ENCODE data around the gene ENTPD8.

Gene ENTPD8

DNA sequence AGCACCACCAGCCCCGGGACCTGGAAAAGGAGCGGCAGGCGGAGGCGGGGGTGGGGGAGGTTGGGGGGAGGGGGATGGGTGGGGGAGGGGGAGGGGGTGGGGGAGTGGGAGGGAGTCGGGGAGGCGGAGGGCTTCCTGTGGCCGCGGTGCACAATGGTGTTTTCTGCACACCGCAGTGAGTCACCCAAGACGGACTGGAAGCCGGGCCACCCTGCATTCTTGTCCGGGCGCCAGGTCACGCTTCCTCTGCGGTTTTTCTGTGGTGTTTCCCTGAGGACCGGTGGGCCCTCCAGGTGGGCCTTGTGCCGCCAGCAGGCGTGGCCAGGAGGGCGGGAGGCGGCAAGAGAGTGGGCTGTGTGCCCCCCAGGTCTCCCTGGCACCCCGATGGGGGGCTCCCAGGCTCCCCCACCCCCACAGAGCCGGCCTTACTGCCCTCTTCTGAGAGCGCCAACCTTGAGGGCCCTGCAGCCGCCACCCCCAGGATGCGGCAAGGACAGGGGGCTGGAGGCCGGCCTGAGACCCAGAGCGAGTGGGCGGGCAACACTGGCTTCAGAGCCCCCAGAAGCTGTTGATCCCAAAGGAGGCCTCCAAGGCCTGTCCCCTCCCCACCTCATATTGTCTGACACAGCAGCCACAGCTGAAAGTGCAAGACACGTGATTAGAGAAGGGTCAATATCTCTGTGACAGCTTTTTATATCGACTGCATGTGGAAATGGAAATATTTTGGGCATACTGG is 29.3 kb downstream of the ENTPD8 start:
- peak; percentile 98 for DNase-seq (ENCODE audit: low read depth, low spot score)

DNA sequence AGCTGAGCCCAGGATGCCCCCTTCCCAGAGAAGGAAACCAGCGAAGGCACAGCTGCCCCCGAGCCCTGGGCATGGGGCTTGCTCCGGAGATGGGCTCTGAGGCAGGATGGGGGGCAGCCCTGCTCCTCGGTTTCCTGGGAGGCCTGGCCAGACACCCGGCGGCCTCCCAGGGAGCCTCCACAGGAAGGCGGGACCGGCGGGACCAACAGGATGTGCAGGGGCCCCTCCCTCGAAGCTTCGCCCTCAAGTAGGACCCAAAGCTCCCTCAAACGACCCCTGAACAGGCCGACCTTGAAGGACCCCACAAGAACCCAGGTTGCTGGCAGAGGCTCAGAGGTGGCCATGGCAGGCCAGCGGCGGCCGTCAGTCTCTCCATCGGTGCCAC is 29.9 kb downstream of the ENTPD8 start:
- DNase-seq (ENCODE audit: low read depth, low spot score) = no peak

DNA sequence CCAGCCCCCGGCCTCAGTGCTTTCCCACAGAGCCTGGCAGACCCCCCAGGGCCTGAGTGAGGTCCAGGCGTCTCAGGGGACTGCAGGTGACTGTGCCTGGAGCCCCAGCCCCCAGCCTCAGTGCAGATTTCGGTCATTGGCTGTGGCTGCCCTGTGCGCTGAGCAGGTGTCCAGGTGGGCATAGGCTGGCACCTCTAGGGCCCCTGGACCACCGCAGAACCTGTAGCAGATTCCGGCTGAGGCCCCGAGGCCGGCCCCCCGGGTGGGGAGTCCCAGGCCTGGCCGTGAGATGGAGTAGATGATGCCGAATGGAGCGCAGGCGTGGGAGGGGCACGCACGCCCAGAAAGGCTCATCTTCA is 30.3 kb downstream of the ENTPD8 start:
- no peak for DNase-seq (ENCODE audit: low read depth, low spot score)

DNA sequence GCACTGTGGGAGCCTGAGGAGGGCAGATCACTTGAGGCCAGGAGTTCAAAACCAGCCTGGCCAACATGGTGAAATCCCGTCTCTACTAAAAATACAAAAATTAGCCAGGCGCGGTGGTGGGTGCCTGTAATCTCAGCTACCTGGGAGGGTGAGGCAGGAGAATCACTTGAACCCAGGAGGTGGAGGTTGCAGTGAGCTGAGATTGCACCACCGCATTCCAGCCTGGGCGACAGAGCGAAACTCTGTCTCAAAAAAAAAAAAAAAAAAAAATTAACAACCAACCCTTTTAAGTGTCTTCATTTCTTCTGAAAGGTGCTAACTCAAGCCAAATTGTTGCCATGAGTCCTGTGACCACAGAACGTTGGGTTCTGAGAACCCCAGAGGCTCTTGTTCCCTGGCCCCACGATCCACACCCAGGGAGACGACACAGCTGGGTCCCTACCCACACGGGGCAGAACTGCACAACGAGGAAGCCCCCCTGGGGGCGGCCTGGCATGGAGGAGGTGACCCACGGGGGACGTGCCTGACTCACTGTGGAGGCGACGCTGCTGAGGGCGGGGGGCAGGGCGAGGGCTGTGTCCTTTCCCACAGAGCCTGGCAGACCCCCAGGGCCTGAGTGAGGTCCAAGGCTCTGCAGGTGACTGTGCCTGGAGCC is 30.8 kb downstream of the ENTPD8 start:
- peak; percentile 33 for DNase-seq (ENCODE audit: low read depth, low spot score)

DNA sequence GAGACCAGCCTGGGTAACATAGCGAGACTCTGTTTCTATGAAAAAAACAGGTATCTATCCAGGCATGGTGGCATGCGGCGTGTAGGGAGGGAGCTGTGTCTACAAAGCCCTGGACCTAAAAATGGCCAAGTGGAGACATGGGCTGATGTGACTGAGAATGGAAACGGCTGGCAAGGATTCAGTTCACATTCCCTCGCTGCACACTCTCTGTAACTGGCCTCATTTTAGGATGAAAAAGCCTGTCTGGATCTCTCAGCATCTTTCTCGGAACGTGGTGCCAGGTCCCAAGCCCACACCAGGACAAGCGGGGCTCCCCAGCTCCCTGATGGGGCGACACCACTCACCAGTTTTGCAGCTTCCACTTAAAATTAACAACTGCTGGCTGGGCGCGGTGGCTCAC is 31.6 kb downstream of the ENTPD8 start:
- DNase-seq (ENCODE audit: low read depth, low spot score) = no peak

DNA sequence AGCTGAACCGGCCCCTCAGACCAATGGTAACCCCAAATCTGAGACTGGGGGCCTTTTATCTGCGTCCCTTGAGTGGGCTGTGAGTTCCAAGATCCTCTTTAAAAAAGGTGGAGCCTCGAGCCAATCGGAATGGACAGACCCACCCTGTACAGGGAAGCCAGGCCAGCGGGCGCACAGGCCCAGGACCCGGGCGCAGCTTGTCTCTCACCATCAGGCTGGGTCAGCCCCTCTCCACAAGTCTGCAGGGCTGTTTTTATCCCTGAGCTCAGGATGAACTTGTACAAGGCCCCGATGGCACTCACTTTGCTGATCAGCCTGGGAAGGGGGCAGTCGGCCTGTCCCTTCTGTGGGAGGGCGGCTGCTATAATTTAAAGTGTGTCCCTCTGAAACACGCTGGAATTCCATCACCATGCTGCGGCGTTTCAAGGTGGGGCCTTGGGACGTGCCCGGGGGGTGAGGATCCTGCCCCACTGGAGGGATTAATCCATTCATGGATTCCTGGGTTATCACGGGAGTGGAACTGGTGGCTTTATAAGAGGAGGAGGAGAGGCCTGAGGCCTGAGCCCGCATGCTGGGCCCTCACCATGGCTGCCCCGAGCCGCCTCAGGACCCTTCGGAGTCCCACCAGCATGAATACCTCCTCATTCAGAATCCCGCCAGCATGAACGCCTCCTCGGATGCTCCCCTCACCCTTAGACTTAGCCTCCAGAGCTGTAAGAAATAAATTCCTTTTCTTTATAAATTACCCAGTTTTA is 32.3 kb downstream of the ENTPD8 start:
- no peak for DNase-seq (ENCODE audit: low read depth, low spot score)

DNA sequence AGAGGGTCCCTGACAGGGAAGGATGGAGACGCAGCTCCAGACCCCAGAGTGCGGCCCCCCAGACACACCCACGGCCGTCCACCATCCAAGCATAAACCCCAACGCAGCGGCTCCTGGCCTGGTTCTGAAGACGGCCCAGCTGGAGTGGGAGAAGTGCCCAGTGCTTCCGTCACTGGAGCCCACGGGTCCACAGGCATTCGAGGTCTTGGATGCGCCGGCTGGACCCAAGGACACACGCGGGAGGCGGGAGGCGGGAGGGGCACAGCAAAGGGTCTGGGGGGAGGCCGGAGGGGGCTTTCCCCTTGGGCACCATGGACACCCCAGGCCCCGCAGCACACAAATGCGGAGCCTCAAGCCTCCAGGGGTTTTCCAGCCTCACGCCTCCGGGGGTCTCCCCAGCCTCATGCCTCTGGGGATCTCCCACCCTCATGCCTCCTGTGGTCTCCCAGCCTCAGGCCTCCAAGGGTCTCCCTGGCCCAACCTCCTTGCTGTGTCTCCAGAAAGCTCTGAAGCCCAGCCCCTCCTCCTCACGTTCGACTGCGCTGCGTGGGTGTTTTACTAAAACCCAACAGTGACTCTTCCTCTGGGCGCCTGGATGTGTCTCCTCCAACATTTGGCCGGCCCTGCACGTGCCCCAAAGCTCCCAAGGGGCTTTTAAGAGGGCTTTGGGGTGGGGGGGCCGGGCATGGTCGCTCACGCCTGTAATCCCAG is 33.4 kb downstream of the ENTPD8 start:
- no peak for DNase-seq (ENCODE audit: low read depth, low spot score)

DNA sequence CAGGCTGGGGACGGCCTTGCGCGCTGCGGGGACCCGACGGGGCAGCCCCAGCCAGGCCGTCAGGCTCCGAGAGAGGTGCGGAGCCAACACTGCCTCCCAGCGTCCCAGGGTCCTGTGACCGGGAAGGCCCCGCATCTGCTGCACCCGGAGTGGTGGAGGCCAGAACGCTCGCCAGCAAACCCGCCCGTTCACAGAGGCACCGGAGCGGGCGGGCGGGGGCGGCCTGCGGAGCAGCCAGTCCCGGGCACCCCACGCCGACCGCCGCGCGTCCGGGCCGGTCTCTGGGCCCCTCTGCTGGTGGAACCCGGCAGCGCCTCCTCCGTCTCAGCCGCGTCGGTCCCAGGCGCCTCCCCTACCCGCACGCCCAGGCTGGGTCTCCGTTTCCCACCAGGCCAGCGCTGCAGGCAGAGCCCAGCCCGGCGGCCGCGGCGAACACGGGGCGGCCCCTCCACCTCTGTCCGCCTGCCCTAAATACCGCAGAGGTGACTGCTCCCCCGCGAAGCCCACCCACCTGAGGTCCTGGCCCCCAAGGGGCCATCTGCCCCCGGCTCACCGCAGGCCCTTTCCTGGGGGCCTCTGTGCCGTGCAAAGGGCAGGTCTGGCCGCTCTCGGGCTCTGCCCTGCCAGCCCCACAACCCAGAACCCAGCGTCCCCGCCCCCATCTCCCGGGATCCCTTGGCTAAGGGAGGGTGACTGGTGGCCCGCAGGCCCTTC is 34.1 kb downstream of the ENTPD8 start:
- peak; percentile 87 for DNase-seq (ENCODE audit: low read depth, low spot score)

DNA sequence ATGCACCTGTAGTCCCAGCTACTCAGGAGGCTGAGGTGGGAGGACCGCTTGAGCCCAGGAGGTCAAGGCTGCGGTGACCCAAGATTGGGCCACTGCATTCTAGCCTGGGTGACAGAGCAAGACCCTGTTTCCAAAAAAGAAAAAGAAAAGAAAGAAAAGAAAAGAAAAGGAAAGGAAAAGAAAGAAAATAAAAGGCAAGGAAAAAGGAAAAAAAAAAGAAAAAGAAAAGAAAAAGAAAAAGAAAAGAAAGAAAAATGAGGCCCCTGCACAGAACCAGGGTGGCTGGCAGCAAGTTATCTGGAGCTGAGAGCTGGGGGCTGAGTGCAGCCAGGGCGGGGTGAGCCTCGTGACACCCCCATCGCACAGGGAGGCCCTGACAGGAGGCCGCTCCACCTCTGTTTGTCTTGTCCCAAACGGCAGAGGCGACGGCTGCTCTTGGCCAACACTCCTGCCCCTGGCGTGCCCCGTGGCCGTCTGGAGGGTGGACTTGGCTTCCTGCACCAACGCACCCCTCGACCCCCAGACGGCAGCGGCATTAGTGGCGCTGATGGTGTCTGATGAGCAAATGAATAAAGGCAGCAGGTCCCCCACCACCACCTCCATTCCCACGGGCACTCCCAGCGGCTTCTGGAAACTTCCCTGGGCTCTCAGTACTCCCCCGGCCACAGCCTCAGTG is 34.9 kb downstream of the ENTPD8 start:
- no peak for DNase-seq (ENCODE audit: low read depth, low spot score)

DNA sequence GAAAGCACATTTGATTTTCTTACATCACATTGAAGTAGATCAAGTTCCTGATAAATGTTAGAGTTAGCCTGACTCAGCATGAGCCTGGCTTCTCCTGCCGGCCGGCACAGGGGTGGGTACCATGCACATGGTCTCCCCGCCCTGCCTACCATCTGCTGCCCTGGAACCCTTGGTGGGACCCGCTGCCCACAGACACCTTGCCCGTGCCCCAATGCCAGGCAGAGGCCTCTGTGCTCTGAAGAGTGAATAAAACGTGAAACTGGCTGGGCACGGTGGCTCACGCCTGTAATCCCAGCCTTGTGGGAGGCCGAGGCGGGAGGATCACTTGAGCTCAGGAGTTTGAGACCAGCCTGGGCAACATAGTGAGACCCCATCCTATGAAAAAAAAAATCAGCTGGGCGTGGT is 35.5 kb downstream of the ENTPD8 start:
- no peak for DNase-seq (ENCODE audit: low read depth, low spot score)

DNA sequence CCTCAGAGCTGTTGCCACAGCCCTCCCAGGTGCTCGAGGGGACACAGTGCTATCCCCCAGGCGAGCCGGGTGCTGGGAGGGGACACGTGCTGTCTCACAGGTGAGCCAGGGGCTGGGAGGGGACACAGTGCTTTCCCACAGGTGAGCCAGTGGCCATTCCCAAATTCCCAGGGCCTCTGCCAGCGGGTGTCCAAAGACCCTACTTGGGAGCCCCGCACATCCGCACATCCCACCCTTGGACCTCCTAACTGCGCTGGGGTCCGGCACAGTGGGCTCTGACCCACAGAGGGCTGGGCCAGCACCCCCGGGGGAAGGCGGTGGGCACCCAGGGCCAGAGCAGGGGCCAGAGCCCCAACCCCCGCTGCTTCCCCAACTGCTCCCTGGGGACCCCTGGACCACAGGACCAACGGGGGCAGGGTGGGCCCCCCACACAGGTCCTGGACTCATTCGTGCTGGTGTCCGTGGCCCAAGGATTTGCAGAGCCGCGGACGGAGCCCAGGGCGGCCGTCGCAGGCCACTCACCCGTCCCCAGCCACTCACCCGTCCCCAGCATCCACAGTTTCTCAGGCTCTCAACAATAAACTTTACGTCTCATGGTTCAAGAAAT is 36.1 kb downstream of the ENTPD8 start:
- DNase-seq (ENCODE audit: low read depth, low spot score) = no peak

DNA sequence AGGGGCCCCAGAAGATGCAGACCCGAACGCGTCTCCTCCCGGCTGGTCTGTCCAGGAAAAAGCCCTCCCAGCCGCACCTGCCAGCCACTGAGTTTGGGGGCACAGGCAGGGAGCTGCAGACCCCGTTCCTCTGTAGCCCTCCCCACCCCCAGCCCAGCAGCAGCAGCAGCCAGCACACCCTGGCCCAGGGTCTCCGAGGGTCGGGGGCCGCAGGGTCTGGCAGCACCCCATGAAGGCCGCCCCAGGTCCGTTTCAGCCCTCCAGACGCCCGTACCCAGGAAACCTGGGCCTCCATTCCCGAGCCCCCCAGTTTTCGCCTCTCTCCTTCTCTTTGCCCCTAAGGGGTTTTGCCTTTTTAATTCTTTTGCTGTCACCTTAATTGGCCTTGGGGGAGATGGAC is 37.9 kb downstream of the ENTPD8 start:
- no peak for DNase-seq (ENCODE audit: low read depth, low spot score)

DNA sequence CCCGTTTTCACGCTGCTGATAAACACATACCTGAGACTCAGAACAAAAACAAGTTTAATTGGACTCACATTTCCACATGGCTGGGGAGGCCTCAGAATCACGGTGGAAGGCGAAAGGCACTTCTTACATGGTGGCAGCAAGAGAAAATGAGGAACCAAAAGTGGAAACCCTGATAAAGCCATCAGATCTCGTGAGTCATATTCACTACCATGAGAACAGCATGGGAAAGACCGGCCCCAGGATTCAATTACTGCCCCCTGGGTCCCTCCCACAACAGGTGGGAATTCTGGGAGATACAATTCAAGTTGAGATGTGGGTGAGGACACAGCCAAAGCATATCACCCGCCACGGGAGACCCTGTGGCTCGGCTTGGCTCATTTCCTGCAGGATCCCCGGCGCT is 38.4 kb downstream of the ENTPD8 start:
- no peak for DNase-seq (ENCODE audit: low read depth, low spot score)

DNA sequence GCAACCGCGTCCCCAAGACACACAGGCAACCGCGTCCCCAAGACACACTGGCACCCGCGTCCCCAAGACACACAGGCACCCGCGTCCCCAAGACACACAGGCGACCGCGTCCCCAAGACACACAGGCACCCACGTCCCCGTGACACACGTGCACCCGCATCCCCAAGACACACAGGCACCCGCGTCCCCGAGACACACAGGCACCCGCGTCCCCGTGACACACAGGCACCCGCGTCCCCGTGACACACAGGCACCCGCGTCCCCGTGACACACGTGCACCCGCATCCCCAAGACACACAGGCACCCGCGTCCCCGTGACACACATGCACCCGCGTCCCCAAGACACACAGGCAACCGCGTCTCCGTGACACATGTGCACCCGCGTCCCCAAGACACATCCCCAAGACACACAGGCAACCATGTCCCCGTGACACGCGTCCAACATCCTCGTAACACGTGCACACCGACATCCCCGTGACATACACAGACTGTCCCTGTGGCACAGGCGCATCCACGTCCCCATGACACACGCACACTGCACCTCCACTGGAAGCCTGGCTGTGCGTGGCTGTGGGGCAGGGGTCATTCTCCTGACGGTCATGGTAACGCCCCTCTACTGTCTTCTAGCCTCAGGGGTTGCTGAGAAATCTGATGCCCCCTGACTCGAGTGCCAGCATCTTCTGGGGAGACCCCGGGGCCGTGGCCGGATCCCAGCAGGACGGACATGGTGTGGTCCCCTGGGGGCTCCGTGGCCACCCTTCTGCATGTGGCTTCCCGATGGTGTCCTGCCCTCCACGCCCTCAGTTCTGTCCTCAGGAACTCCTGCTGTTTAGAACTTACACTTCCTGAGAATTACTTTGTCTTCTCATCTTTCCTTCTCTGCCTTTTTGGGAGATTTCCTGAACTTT is 42.3 kb downstream of the ENTPD8 start:
- DNase-seq (ENCODE audit: low read depth, low spot score) = no peak

DNA sequence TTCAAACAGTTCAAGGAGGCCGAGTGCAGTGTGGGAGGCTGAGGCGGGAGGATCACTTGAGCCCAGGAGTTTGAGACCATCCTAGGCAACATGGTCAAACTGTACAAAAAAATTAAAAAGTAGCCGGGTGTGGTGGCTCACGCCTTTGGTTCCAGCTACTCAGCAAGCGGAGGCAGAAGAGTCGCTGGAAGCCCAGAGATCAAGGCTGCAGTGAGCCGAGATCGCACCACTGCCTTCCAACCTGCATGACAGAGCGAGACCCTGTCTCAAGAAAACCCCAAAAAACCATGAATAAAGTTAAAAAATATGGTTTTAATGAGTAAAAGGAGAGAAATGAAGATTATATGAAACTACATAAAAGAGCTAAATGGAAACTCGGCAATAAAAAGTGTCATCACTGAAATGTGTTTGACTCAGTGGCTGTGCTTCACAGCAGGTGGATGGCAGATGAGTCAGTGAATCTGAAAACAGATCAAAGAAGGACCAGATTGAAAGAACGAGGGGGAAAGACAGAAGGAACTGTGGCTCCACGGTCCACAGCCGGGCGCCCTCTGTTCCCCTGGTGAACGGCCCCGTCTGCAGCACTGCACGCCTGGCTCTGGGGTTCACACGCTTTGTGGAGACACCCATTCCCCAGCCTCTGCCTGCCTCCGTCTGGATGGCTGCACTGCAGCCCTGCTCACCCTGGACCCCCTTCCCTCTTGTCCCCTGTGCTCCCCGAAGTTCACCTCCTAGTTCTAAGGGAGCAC is 43.3 kb downstream of the ENTPD8 start:
- DNase-seq (ENCODE audit: low read depth, low spot score) = no peak

DNA sequence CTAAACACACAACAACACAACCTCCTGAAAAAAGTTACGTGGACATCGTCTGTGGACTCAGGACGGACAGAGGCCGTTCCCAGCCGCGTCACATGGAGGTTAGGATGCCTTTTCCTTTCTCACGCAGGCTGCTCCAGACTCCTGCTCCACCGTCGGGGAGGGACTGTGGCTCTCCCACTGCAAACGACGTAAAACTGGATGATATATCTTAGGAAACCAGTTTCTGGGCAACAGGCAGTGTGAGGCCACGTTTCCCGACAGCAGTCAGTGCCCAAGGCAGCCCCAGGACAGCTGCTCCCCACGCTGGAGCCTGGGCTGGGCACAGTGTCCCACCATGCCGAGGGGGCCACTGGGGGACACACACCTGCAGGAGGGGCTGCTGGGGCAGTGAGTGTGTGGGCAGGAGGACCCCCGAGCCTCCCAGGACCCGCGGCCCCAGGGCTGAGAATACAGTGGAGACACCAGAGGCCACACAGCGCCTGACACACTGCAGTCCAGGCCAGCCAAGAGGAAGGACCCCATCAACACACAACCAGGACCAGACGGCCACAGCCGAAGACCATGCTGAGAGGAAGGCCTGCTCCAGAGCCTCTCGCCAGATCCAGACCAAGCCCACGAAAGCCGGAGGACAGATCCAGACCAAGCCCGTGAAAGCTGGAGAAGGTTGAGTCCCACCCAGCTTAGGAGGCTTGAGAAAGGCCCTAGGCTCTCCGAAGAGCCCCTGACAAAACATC is 44.4 kb downstream of the ENTPD8 start:
- DNase-seq (ENCODE audit: low read depth, low spot score) = no peak

DNA sequence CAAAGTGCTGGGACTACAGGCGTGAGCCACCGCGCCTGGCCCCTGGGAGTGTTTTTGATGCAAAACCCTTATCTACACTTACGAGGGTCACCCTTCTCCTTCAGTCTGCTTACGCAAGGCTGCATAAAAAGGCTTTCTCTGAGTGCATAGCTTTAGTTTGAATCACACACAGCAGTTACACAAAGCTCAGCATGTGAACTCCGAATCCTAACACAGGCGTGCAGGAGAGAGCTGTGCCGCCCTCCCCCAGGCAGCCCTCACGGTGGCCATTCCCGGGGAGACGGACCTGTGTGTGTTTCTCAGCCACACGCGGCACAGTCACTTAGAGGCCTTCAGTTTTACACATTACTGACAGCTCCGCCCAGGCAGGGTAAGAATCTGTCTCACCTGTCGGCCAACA is 44.9 kb downstream of the ENTPD8 start:
- peak; percentile 87 for DNase-seq (ENCODE audit: low read depth, low spot score)

DNA sequence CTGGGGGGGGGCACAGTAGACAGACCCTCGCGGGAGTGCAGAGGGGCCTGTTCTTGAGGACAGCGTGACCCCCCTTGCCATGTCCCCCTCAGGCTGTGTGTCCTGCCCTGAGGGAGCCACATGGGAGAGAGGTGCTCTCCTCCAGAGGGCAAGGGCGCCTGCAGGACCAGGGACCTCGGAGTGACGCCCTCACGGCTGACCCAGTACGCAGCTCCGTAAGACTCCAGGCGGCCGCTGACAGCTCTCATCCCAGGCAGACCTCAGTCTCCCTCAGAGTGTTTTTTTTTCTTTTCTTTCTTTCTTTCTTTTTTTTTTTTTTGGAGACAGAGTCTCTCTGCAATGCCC is 45.5 kb downstream of the ENTPD8 start:
- no peak for DNase-seq (ENCODE audit: low read depth, low spot score)
